Measurements from ENCODE around the gene SLC41A2. TPM values are rescaled to one million over a fixed set of nuclear protein-coding genes. Genes with fewer than 3 reads are reported as not detected.

The SLC41A2 gene
- total RNA-seq, 1 donor from 2014 or later = 28.6 TPM

- intact Hi-C loops (cut with DNase I) = no loop called here
- ATAC-seq = no peak
Measured at GRCh38 chr12:104921340-104921739, 36.8 kb downstream of the SLC41A2 start.

DNA sequence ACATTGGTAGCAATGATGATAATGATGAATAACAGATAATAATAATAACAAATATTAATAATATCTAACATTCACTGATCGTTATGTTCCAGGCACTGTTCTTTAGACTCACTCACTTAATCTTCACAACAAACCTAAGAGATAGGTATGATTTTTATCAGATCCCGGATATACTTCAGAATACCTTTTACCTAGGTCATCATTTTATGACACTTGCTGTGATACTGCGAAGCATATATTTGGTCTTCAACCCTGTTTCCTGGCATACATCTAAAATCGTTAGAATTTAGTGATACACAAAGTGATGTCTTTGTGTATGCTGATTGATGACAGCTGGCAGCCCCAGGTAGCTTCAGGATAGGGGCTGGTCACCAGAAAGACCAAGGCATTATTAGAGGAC is 46.1 kb downstream of the SLC41A2 start:
- DNase-seq (no peak), ATAC-seq (no peak)
- Histone ChIP-seq H3K27ac (no peak overlapping the region), H3K4me1 (no peaks in the 10 kb centered on the region), H3K4me3 (no peak overlapping the region), H3K27me3 (no peaks in the 10 kb centered on the region), H3K9me3 (no peaks in the 10 kb centered on the region), H3K36me3 (no peaks in the 10 kb centered on the region)
- TF ChIP-seq, protein P1, sequence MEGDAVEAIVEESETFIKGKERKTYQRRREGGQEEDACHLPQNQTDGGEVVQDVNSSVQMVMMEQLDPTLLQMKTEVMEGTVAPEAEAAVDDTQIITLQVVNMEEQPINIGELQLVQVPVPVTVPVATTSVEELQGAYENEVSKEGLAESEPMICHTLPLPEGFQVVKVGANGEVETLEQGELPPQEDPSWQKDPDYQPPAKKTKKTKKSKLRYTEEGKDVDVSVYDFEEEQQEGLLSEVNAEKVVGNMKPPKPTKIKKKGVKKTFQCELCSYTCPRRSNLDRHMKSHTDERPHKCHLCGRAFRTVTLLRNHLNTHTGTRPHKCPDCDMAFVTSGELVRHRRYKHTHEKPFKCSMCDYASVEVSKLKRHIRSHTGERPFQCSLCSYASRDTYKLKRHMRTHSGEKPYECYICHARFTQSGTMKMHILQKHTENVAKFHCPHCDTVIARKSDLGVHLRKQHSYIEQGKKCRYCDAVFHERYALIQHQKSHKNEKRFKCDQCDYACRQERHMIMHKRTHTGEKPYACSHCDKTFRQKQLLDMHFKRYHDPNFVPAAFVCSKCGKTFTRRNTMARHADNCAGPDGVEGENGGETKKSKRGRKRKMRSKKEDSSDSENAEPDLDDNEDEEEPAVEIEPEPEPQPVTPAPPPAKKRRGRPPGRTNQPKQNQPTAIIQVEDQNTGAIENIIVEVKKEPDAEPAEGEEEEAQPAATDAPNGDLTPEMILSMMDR (IDR thresholded peaks at IDR 0.05) = no peak
- intact Hi-C loops (cut with DNase I) = no loop called here

More at GRCh38 chr12:104921340-104921739, 36.8 kb downstream of the SLC41A2 start:
- Histone ChIP-seq H3K9me3 (peaks cover 7% of the 10 kb centered on the region), H3K4me3 (no peak overlapping the region), H3K4me1 (no peaks in the 10 kb centered on the region), H3K36me3 (no peaks in the 10 kb centered on the region), H3K27ac (no peak overlapping the region), H3K27me3 (no peaks in the 10 kb centered on the region)
- no peak for DNase-seq
- TF ChIP-seq, protein P1 (IDR thresholded peaks at IDR 0.05) = no peak

GRCh38 chr12:104910196-104910840 is 47.8 kb downstream of the SLC41A2 start:
- Histone ChIP-seq H3K27ac (no peak overlapping the region), H3K27me3 (no peaks in the 10 kb centered on the region), H3K4me3 (no peak overlapping the region), H3K36me3 (no peaks in the 10 kb centered on the region), H3K4me1 (no peaks in the 10 kb centered on the region), H3K9me3 (no peaks in the 10 kb centered on the region)
- intact Hi-C loops (cut with DNase I) = no loop called here
- TF ChIP-seq, protein P1 (IDR thresholded peaks at IDR 0.05) = no peak
- ATAC-seq = no peak
- no peak for DNase-seq

- Histone ChIP-seq H3K4me1 (no peaks in the 10 kb centered on the region), H3K27ac (no peak overlapping the region), H3K36me3 (no peaks in the 10 kb centered on the region), H3K4me3 (no peak overlapping the region), H3K9me3 (no peaks in the 10 kb centered on the region), H3K27me3 (no peaks in the 10 kb centered on the region)
- DNase-seq (no peak), ATAC-seq (no peak)
- TF ChIP-seq, protein P1 (IDR thresholded peaks at IDR 0.05) = no peak
- intact Hi-C loops (cut with DNase I) = no loop called here
Measured at GRCh38 chr12:104909761-104910160, 48.3 kb downstream of the SLC41A2 start.

Other genes starting within 250 kb of the SLC41A2 start
- 11.5 TPM for gene NOPCHAP1, start 28.0 kb upstream of the SLC41A2 start, total RNA-seq
- gene ALDH1L2, start 126.2 kb upstream of the SLC41A2 start, total RNA-seq = 5.0 TPM
- 66.7 TPM for gene WASHC4, start 149.4 kb upstream of the SLC41A2 start, total RNA-seq

All from upper lobe of right lung (tissue), 1 donor.